RPMI7951 (cell line): ENCODE results near the gene ARHGEF25. TPM values are rescaled to one million over a fixed set of nuclear protein-coding genes. Genes with fewer than 3 reads are reported as not detected.
A peak's percentile ranks its signal among the peaks of the same experiment; 100 is the strongest.
"Not testable (repeated sequence)": the region's sequence is repeated elsewhere in the genome, so short reads cannot be mapped to it uniquely, and the experiment has no call there.

Experiments
- DNase-seq: peaks from one replicate; pipeline ENCODE4 v3.0.0-alpha.2; 2012; ENCODE audit warnings: low read depth
- total RNA-seq: library from RNA; depleted of rRNA; stranded (reverse); fragments of >200 nt; shearing (Covaris generic); gene quantifications from 2 replicates; pipeline ENCODE4 v1.2.3, GENCODE V29; 2014; rRNA removed

ARHGEF25 gene
- total RNA-seq: 9.4 and 11.5 TPM in 2 replicates

- DNase-seq: peak; percentile 56
Observed at GRCh38 chr12:57611108-57611826, at the start of gene ARHGEF25. Gene ARHGEF25 (plus strand): TSS chr12:57611435. CDS start chr12:57611895, 460 bp downstream.

GRCh38 chr12:57563358-57563757, 47.9 kb upstream of the ARHGEF25 start:
- DNase-seq: no peak

GRCh38 chr12:57564178-57564740, 47.0 kb upstream of the ARHGEF25 start:
- no peak for DNase-seq

- no peak for DNase-seq
Observed at GRCh38 chr12:57568838-57569237, 42.4 kb upstream of the ARHGEF25 start.

GRCh38 chr12:57569858-57570257, 41.4 kb upstream of the ARHGEF25 start:
- DNase-seq: no peak

GRCh38 chr12:57570438-57570837, 40.8 kb upstream of the ARHGEF25 start:
- not testable (repeated sequence) for DNase-seq

GRCh38 chr12:57571926-57572762, 39.1 kb upstream of the ARHGEF25 start:
- DNase-seq: no peak

GRCh38 chr12:57574795-57575194, 36.4 kb upstream of the ARHGEF25 start:
- DNase-seq: no peak

- no peak for DNase-seq
Observed at GRCh38 chr12:57575771-57576612, 35.2 kb upstream of the ARHGEF25 start.

GRCh38 chr12:57576613-57577160, 34.5 kb upstream of the ARHGEF25 start:
- DNase-seq: peak; percentile 28

- no peak for DNase-seq
Observed at GRCh38 chr12:57577981-57578758, 33.1 kb upstream of the ARHGEF25 start.

GRCh38 chr12:57579011-57579410, 32.2 kb upstream of the ARHGEF25 start:
- DNase-seq: no peak

GRCh38 chr12:57579677-57580465, 31.4 kb upstream of the ARHGEF25 start:
- no peak for DNase-seq

GRCh38 chr12:57580466-57580795, 30.8 kb upstream of the ARHGEF25 start:
- DNase-seq: no peak

- no peak for DNase-seq
Observed at GRCh38 chr12:57581802-57582201, 29.4 kb upstream of the ARHGEF25 start.

GRCh38 chr12:57582440-57582839, 28.8 kb upstream of the ARHGEF25 start:
- DNase-seq: no peak

- peak; percentile 70 for DNase-seq
Observed at GRCh38 chr12:57583008-57583831, 28.0 kb upstream of the ARHGEF25 start.

- DNase-seq: no peak
Observed at GRCh38 chr12:57584050-57584449, 27.2 kb upstream of the ARHGEF25 start.

GRCh38 chr12:57584690-57585089, 26.5 kb upstream of the ARHGEF25 start:
- DNase-seq: no peak
